B cell (primary cell): ENCODE results near the gene KDM5A. TPM values are rescaled to one million over a fixed set of nuclear protein-coding genes. Genes with fewer than 3 reads are reported as not detected.

Experiments
- ATAC-seq: fragments of 200-7000 bp; cut with Tn5 transposase; one replicate; pipeline ENCODE4 v1.10.0; 2021; ENCODE audit warnings: low read depth, mild to moderate bottlenecking, moderate number of reproducible peaks, moderate library complexity
- CTCF ChIA-PET: fragments of 350-600 bp; sonication (Branson Sonifier 250); formaldehyde crosslinking; loops from one replicate; lab custom pipeline; 2021; ENCODE audit warnings: antibody characterized with exemption, inconsistent platforms; lab: Charles Lee
- POLR2A ChIA-PET: fragments of 350-600 bp; sonication (Branson Sonifier 250); formaldehyde crosslinking; loops from one replicate; lab custom pipeline; 2021; ENCODE audit warnings: antibody characterized with exemption; lab: Charles Lee
- DNase-seq: peaks from one replicate; pipeline ENCODE4 v3.0.0; 2013
- H2AFZ ChIP-seq: 2 replicates; pipeline ENCODE4 v1.6.1; 2012; ENCODE audit warnings: mild to moderate bottlenecking, low read depth, low read length; ENCODE audit not compliant: insufficient read depth, poor library complexity, severe bottlenecking
- H3K27ac ChIP-seq, 2 donors: 1 replicate in 1 of 2; 2 replicates in 1 of 2; pipeline ENCODE4 v1.5.1; 2012 to 2013; ENCODE audit warnings: low read length in 2 of 2, mild to moderate bottlenecking in 2 of 2, moderate library complexity in 1 of 2
- H3K27me3 ChIP-seq, 4 experiments: fragments of 200-600 bp in 1 of 4; sonication (generic) in 1 of 4; replicated peaks in 1 of 4; 1 replicate in 2 of 4; 2 replicates in 2 of 4; pipeline versions ENCODE4 v1.6.1 to v1.7.0; 2013 to 2016; ENCODE audit warnings: low read length in 3 of 4, mild to moderate bottlenecking in 2 of 4, mixed read lengths in 1 of 4, moderate library complexity in 1 of 4; ENCODE audit not compliant: insufficient read depth in 4 of 4, control insufficient read depth in 3 of 4; ENCODE audit errors: control extremely low read depth in 1 of 4
- H3K36me3 ChIP-seq, 2 experiments: replicated peaks in 1 of 2; 1 replicate in 1 of 2; 2 replicates in 1 of 2; pipeline versions ENCODE4 v1.6.1 to v1.7.1; 2013; ENCODE audit warnings: low read length in 1 of 2; ENCODE audit not compliant: insufficient read depth in 2 of 2, control insufficient read depth in 1 of 2; ENCODE audit errors: control extremely low read depth in 1 of 2, extremely low read depth in 1 of 2
- H3K4me1 ChIP-seq, 2 donors: fragments of 200-600 bp in 1 of 2; sonication (generic) in 1 of 2; 1 replicate in 1 of 2; 2 replicates in 1 of 2; pipeline versions ENCODE4 v1.5.1 to v1.6.1; 2013 to 2017; ENCODE audit warnings: low read length in 2 of 2; ENCODE audit not compliant: control insufficient read depth in 2 of 2, insufficient read depth in 2 of 2
- H3K4me2 ChIP-seq: replicated peaks from 2 replicates; pipeline ENCODE3; 2012; ENCODE audit warnings: mild to moderate bottlenecking, low read depth, low read length; ENCODE audit not compliant: poor library complexity, severe bottlenecking
- H3K4me3 ChIP-seq, 5 experiments: fragments of 200-600 bp in 1 of 5; sonication (generic) in 1 of 5; 1 replicate in 3 of 5; 2 replicates in 2 of 5; pipeline versions ENCODE4 v1.5.1 to v1.7.0; 2011 to 2016; ENCODE audit warnings: low read length in 4 of 5, mild to moderate bottlenecking in 4 of 5, low read depth in 2 of 5, control low read depth in 1 of 5, moderate library complexity in 1 of 5; ENCODE audit not compliant: insufficient read depth in 1 of 5; ENCODE audit errors: control extremely low read depth in 1 of 5, extremely low read depth in 1 of 5
- H3K79me2 ChIP-seq: fragments of 200-600 bp; sonication (generic); one replicate; pipeline ENCODE4 v1.6.0; 2016; ENCODE audit warnings: low read length; ENCODE audit not compliant: control insufficient read depth, insufficient read depth
- H3K9ac ChIP-seq: fragments of 200-600 bp; sonication (generic); 2 replicates; pipeline ENCODE4 v1.6.1; 2017; ENCODE audit warnings: mild to moderate bottlenecking, low read length, moderate library complexity
- H3K9me3 ChIP-seq, 3 donors: one replicate each; pipeline versions ENCODE4 v1.6.1 to v1.7.1; 2013; ENCODE audit warnings: low read length in 2 of 3; ENCODE audit not compliant: control insufficient read depth in 2 of 3, insufficient read depth in 1 of 3; ENCODE audit errors: control extremely low read depth in 1 of 3
- H4K20me1 ChIP-seq: 2 replicates; pipeline ENCODE4 v1.6.0; 2012; ENCODE audit warnings: mild to moderate bottlenecking, low read length; ENCODE audit not compliant: insufficient read depth, control insufficient read depth, poor library complexity, severe bottlenecking
- H3K27ac Mint-ChIP-seq: one replicate; pipeline ENCODE4 v1.8.0; 2021; ENCODE audit warnings: mixed read lengths
- H3K27me3 Mint-ChIP-seq: one replicate; pipeline ENCODE4 v1.8.0; 2021; ENCODE audit warnings: mixed read lengths
- H3K4me1 Mint-ChIP-seq: one replicate; pipeline ENCODE4 v1.8.0; 2021; ENCODE audit warnings: mixed read lengths
- H3K4me3 Mint-ChIP-seq: one replicate; pipeline ENCODE4 v1.8.0; 2021; ENCODE audit warnings: mixed read lengths
- H3K9me3 Mint-ChIP-seq: one replicate; pipeline ENCODE4 v1.8.0; 2022; ENCODE audit warnings: mixed read lengths; ENCODE audit not compliant: insufficient read depth
- CTCF ChIP-seq: fragments of 200-600 bp; IDR thresholded peaks from one replicate; pipeline ENCODE4 v1.8.0; 2022; ENCODE audit warnings: antibody characterized with exemption, mild to moderate bottlenecking
- EZH2 ChIP-seq: IDR thresholded peaks from 2 replicates; pipeline ENCODE4 v1.6.1; 2012; ENCODE audit warnings: borderline replicate concordance, low read depth, mild to moderate bottlenecking, moderate library complexity, low read length; ENCODE audit not compliant: insufficient read depth, poor library complexity, severe bottlenecking
- whole genome bisulfite sequencing: methylation state at CpG from one replicate; pipeline ENCODE4 v1.1.5; 2013; ENCODE audit warnings: missing lambda C conversion rate; ENCODE audit not compliant: insufficient coverage; 5-methylcytosine and 5-hydroxymethylcytosine counted together
- intact Hi-C: fragments of 100-400 bp; cut with micrococcal nuclease; formaldehyde crosslinking; loops from one replicate; pipeline ENCODE4 v1.10.0; 2022
- polyA plus RNA-seq: library from polyadenylated mRNA; depleted of rRNA; stranded (reverse); fragments of >200 nt; gene quantifications from 2 replicates; pipeline ENCODE4 v1.2.3, GENCODE V29; 2012
- total RNA-seq, 2 donors: library from RNA; stranded (reverse); fragments of 120-200 nt in 1 of 2; gene quantifications; 1 replicate in 1 of 2; 2 replicates in 1 of 2; pipeline versions ENCODE4 v1.2.3 to v1.2.4, GENCODE V29; 2013 to 2022

Gene KDM5A
- total and polyA plus RNA-seq, 2 donors (not counting 1 experiment from before 2014, with no cell fraction given), result 13.0 to 171 TPM

DNA sequence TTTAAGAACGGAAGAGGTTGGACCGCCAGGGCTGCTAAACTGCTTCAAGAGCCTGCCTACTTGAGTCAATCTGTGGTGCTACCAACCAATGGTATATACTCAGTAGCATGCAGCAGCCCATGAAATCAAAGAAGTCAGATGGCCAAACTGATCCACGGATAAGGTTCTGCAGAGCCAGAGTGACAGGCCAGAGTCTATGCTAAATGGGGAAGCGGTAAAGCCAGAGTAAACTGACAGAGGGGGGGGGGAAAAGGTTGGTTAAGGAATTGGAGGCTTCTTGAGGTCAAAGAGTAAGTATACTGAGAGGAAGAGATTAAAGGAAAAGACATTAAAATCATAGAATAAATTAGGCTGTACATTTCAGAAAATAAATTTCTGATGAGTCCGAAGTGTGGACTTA, 111.1 kb downstream of the KDM5A start:
- Histone ChIP-seq H3K27ac (no peak overlapping the region), H2AFZ (no peak overlapping the region), H3K36me3 (peaks cover 0 to 5% of the 10 kb centered on the region in 2 experiments), H3K4me1 (no peaks in the 10 kb centered on the region), H3K79me2 (no peaks in the 10 kb centered on the region), H3K4me2 (no peak overlapping the region), H3K9ac (no peak overlapping the region), H3K4me3 (no peak overlapping the region), H4K20me1 (no peaks in the 10 kb centered on the region), H3K9me3 (no peaks in the 10 kb centered on the region), H3K27me3 (no peaks in the 10 kb centered on the region)
- 98% methylated on average over 5 of the region's 5 CpGs for WGBS
- ChIA-PET POLR2A (no interaction called here), CTCF (no interaction called here)
- TF ChIP-seq CTCF, result no peak
- TF ChIP-seq EZH2, result no peak
- no peak overlapping the region for H3K4me3 Mint-ChIP-seq
- DNase-seq, result no peak
- H3K27me3 Mint-ChIP-seq, result no peaks in the 10 kb centered on the region
- no peaks in the 10 kb centered on the region for H3K9me3 Mint-ChIP-seq
- no peak overlapping the region for H3K27ac Mint-ChIP-seq
- H3K4me1 Mint-ChIP-seq, result peaks cover 3% of the 10 kb centered on the region
- no peak for ATAC-seq
- intact Hi-C loops, result no loop called here

DNA sequence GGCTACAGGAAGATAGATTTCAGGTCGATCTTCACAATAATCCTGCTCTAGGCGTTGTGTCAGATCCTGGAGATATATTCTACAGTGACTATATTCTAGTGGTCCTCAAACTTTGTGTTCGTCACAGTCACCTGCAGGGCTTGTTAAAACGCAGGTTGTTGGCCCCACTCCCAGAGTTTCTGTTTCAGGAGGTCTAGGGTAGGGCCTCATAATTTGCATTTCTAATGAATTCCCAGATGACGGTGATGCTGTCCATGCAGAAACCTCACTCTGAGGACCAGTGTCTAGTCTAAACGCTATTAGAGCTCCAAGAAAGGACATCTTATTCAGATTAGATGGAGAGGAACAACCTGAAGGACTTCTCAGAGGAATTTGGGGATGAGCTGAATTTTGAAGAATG, 113.3 kb downstream of the KDM5A start:
- Histone ChIP-seq H3K27ac (no peak overlapping the region), H3K36me3 (peaks cover 0 to 4% of the 10 kb centered on the region in 2 experiments), H4K20me1 (no peaks in the 10 kb centered on the region), H3K9ac (no peak overlapping the region), H3K79me2 (no peaks in the 10 kb centered on the region), H3K4me2 (no peak overlapping the region), H2AFZ (no peak overlapping the region), H3K9me3 (no peaks in the 10 kb centered on the region), H3K4me3 (no peak overlapping the region), H3K27me3 (no peaks in the 10 kb centered on the region), H3K4me1 (no peaks in the 10 kb centered on the region)
- Mint-ChIP-seq H3K27me3 (no peaks in the 10 kb centered on the region), H3K4me3 (no peak overlapping the region), H3K4me1 (peaks cover 3% of the 10 kb centered on the region), H3K9me3 (no peaks in the 10 kb centered on the region), H3K27ac (no peak overlapping the region)
- WGBS, result 75% methylated on average over 2 of the region's 6 CpGs
- ChIA-PET CTCF (no interaction called here), POLR2A (no interaction called here)
- intact Hi-C loops, result no loop called here
- no peak for TF ChIP-seq CTCF
- no peak for TF ChIP-seq EZH2
- ATAC-seq (no peak), DNase-seq (no peak)
